GM19240 (cell line): ENCODE data around the gene APOA1.
A peak's percentile ranks its signal among the peaks of the same experiment; 100 is the strongest.
"Not testable (repeated sequence)": the region's sequence is repeated elsewhere in the genome, so short reads cannot be mapped to it uniquely, and the experiment has no call there.

ENCODE experiments used
- DNase-seq: peaks from one replicate; pipeline ENCODE4 v3.0.0; 2011; ENCODE audit warnings: low spot score; ENCODE audit not compliant: insufficient read length

Gene APOA1

DNA sequence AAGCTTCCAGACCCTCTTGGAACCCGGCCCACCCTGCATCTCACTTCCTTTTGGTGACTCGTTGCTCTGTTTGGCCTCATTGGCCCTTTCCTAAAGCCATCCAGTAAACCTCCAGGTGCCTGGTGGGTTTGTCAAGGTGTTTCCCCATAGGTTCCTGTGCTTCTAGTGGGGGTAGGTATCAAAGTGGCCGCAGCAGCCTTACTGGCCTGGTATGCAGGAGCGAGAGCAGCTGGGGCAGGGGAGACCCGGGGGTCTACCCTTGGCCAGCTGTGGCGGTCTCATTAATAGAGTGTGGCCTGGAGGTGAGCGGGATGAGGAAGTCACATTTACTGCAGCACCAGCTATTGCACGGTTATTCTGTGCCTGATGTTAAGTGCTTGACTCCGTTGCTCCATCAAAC is 18.4 kb downstream of the APOA1 start:
- no peak for DNase-seq

DNA sequence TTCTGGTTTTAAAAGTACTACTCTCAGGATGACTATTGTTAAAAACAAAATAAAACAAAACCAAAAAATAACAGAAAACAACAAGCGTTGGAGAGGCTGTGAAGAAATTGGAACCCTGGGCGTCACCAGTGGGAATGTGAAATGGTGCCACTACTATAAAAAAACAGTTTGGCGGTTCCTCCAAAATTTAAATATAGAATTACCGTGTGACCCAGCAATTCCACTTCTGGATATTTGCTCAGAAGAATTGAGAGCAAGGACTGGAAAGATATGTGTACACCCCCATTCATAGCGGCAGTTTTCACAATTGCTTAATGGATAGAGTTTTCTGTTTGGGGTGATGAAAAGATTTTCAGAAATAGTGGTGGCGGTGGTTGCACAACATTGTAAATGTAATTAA is 22.9 kb downstream of the APOA1 start:
- no peak for DNase-seq

DNA sequence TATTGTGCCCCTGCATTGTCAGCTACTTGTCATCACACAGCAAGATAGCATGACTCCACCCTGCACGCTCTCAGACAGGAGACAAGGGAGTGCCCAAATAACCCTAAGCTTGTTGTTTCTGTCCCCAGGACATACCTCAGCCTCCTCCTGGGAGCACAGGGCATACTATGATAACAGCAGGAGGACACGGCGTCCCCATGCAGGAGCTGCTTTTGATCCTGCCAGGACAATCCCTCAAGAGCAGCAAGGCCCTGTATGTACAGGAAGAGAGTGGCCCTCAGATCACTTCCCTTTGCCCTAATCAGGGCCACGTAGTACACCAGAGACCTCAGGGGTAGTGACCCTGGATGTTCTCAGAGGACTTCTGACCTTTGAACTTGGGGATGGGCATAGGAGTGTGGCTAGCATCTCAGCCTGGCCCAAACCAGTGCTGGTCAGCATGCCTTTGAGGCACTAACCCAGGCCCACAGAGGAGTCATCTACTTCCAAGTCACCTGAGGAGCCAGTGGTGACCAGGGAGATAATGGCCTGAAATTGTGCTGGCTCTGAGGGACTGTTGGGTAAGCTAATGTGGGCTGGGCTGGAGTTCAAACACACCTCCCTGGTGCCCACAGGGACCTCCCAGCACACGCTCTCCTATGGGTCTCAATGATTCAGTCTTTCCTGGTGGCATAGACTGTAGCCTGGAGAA is 23.5 kb downstream of the APOA1 start:
- DNase-seq = no peak

DNA sequence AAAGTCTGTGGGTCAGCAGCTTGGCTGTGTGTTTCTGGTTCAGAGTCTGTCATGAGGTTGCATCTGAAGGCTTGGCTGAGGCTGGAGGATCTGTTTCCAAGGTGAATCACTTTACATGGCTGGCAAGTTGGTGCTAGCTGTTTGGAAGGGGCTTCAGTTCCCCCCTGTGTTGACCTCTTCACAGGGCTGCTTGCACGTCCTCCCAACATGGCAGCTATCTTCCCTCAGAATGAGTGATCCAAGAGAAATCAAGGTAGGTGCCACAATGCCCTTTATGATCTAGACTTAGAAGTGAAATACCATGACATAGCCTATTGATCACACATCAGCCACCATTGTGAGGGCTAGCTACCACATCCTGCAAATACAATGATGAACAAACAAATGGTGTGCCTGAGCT is 24.3 kb downstream of the APOA1 start:
- no peak for DNase-seq

DNA sequence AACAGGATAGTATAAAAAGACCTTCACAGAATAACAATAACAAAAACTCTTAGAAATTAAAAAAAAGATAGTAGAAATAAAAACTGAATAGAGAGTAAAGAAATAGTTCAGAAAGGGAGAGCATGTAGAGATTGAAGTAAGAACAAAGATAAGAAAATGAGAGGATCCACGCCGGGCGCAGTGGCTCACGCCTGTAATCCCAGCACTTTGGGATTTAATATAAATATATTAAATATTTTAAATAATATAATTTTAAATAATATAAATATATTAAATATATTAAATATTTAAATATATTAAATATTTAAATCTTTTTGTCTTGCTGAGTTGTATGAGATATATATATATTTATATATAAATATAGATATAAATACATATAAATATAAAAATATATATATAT is 25.3 kb downstream of the APOA1 start:
- no peak for DNase-seq

DNA sequence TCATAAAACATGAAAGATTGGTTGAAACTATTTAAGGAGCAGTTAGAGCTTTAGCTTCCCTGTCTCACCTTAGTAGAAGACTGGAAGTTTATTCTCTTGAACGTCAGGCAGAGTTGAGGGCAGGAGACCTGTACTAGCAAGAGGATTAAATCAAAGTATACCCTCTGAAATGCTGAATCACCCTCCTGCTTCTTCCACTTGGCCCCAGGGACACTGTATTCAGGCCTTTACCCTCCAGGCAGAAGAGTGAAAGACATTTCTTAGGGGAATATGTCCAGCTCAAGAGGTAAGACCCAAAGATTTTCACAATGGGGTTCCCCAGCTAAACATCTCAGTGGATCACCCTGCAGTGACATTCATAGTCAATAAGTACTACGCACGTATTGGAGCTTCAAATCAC is 26.2 kb downstream of the APOA1 start:
- DNase-seq = no peak

DNA sequence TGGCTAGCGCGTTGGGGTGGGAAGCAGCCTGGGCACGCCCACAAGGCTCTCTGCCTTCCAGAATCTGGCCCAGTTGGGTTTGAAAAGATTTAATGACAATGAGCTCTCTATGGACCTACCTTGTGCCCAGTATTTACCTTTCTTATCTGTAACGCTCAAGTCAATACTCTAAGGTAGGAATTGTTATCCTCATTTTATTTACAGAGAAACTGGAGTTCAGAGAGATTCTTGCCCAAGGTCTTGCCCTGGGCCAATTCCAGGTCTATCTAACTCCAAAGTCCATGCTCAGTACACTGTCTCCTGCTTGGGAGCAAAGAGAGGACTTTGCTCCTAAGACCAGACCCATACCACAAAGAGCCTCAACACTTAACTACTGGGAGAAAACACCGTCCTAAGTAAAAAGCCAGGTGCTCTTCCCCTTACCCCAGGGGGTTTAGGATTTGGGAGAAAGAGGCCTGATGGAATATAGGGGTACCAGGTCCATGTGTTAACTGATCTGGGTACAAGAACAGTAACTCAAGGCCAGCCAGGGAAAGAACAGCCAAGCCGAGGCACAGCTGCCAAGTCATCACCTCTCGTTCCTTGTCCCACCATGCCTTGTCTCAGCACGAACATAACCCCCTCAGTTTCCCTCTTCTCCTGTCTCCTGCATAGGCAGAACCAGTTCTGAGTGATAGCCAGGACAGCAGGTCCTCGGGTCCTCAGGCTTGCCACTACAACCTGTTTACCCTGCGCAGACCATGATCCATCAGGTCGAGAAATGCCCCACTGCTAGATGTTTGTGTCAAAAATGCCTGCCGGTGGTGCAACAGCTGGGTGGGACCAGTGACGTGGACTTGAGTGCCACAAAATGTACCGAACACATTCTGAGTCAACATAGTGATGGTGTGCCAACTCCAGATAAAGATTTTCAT is 28.9 kb downstream of the APOA1 start:
- DNase-seq = no peak

DNA sequence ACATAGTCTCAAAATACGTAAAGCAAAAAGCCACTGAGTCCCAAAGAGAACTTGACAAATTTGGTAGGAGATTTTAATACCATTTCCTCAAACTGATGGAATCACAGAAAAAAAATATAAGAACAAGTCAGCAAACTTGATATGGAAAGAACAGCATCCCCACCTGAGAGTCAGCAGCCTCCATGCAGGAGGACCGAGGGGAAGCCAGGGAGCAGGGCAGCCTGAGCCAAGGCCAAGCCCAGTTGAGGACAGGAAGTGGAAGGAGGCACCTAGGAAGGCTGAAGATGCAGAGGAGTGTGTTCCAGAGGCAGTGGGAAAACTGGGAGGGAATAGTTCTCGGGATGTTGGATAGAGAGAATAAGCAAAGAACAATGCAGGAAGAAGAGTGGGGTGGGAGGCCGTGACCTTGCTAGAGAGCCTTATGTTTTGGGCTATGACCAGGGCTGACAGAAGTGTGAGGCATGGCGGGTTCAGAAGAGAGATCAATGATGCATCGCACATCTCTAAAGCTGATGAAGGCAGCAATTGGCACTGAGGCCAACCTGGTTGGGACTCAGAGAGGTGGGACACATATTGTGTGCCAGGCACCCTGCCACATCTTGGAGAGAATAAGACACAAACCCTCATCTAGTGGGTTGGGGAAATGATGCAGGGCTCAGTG is 29.7 kb downstream of the APOA1 start:
- no peak for DNase-seq

DNA sequence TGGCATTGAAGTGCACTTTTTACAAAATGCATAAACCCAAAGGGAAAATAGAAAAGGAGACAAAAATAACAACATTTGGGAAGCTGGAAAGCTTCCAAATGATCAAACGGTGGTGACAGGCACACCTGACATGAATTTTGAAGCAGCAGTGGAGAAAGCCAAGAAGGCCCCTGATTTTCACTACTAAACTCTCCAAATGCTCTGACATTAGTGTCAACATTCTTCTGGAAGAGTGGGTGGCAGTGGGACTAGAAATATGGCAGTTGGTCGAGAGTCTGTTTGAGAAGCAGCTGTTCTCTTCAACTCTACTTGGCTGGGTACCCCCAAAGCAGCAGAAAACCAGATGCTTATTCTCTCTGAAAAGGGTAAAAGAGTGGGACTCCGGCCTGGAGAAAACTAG is 33.4 kb downstream of the APOA1 start:
- DNase-seq = no peak

DNA sequence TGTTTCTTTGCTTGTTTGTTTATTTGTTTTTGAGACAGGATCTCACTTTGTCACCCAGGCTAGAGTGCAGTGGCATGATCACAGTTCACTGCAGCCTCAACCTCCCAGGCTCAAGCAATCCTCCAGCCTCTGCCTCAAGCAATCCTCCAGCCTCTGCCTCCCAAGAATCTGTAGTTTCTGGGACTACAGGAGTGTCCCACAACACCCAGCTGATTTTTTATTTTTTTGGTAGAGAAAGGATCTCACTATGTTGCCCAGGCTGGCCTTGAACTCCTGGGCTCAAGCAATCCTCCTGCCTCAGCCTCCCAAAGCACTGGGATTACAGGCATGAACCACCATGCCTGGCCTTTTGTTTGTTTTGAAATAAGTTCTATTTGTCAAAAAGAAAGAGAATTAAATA is 35.8 kb downstream of the APOA1 start:
- not testable (repeated sequence) for DNase-seq

DNA sequence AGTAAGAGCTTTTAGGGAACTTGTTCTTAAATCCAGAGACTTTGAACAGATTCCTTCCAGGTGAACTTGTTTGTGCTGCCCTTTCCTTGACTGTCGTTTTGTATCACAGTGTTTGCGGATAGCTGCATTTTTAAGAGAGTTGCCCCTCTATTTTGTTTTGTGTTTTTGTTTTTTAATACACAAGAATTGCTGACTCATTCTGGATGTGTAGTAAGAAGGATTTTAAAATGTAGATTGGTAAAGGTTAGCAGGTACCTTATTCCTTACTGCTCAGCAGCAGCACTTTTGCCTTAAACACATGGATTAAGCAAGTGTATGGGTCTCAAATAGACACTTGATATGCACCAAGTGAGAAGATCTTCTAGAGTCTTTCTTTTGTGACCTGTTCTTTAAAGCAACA is 36.8 kb downstream of the APOA1 start:
- no peak for DNase-seq

DNA sequence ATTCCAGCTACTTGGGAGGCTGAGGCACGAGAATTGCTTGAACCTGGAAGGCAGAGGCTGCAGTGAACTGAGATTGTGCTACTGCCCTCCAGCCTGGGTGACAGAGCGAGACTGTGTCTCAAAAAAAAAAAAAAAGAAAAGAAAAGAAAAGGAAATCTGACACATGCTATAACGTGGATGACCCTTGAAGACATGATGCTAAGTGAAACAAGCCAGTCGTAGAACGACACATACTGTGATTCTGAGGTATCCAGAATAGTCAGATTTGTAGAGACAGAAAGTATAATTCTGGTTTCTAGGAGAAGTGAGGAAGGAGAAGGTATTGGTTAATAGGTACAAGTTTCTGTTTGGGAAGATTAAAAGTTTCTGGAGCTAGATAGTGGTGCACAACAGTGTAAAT is 39.1 kb downstream of the APOA1 start:
- no peak for DNase-seq

DNA sequence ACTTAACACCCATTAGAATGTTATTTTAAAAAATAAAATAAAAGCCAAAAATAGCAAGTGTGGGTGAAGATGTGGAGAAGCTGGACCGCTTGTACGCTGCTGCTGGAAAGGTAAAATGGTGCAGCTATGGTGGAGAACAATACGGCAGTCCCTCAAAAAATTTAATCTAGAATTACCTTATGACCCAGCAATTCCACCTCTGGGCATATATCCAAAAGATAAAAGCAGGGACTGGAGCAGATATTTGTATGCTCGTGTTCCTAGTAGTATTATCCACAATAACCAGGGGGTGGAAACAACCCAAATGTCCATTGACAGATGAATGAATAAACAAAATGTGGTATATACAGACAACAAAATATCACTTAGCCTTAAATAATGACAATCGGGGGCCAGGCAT is 39.6 kb downstream of the APOA1 start:
- no peak for DNase-seq

DNA sequence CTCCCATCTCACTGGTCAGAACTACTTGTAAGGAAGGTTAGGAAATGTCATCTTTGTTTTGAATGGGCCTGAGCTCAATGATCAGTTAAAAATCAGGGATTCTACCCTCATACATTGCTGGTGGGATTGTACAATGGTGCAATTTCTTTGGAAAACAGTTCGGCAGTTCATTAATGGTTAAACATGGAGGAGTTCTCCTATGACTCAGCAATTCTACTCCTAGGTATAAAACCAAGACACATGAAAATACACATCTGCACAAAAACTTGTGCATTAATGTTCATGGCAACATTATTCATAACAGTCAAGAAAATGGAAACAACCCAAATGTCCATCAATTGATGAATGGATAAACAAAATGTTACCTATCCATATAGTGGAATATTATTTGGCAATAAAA is 40.9 kb downstream of the APOA1 start:
- no peak for DNase-seq

DNA sequence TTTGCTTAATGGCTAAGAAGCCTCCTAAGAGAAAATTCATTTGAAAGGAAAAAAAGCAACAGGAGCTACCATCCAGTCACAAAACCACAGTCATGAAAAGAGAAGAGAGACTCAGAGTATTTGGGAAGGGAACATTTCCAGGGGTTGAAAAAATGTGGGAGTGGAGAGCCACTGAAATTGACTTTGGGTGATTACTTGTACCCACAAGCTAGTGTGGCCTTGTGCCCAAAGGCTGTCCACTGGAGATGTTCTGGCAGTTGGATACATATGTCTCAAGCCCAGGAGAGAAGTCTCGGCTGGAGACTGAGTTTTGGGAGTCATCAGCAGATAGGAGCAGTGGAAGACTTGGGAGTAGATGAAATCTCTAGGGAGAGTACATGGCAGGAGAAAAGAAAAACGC is 42.6 kb downstream of the APOA1 start:
- no peak for DNase-seq

DNA sequence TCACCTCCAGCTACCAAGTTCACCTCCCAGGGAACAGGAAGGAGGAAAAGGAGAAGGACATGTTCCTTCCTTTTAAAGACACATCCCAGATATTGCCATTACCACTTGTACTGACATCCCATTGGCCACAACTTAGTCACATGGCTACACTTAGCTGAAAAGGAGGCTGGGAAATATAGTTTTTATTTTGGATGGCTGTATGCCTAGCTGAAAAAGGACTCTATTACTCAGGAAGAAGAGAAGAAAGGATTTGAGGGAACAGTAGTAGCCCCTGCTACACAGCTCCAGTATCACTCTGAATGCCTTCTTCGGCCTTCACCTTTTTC is 43.7 kb downstream of the APOA1 start:
- DNase-seq = no peak

DNA sequence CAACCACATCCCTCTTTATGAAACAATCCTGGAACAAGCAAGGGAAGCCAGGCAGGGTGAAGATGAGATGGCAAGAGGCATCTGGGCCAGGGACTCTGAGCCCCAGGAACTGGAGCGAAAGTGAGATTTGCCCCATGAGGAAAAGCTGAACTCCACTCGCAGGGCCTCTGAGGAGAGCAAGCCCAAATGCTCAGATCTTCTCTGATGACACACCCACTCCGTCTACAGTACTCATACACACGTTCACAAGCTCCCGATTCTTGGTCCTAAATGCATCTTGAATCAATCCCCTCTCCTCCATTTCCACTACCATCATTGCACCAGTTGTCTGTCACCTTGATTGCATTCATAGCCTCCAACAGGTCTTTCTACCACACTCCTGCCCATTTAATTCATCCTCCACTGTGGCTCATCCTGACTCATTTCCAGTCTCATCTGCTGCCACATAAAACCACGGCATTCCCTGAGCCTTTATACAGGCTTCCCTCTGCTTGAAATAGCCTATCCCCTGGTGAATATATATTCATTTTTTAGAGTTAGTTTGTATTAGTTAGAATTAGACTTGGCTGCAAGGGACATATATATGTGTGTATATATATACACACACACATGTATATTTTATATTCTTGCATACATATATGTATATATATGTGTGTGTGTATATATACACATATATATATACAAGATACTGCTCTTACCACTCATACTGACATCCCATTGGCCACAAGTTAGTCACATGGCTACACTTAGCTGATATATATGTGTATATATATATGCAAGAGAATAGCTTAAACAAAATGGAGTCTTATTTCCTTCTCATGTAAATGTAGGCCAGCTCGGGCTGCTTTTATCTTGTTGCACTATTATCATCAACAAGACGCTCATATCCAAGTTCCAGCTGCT is 44.3 kb downstream of the APOA1 start:
- no peak for DNase-seq

DNA sequence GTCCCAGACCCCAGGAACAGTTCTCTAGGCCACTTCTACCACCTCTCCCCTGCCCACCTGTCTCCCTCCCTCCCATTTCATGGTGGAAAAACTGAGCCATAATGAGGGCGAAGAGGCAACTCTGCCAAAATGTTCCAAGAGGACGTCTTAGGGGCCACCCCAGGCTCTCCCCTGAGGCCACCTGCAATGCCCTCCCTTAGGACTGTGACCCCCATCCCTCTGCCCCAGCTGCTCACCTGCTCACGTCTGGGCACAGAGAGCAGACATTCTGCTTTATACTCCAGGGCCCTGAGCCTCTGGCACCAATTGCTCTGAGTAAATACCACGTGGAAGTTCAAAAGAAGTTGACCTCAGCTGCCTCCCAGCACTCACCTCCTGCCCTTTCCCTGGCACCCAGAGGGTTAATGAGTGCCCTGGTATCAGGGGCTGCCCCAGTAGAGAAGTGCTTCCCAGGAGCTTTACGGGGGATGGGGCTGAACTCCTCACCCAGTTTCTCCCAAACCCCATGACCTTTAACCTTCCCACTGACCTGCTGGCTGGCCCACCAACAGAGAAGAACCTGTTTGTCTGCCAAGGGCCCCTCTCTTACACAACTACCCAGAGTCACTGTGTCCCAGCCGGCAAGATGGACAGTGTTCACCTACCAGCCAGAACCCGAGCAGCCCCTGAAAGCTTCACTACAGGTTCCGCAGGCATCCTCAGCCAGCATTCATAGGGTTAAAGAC is 45.1 kb downstream of the APOA1 start:
- DNase-seq = no peak

DNA sequence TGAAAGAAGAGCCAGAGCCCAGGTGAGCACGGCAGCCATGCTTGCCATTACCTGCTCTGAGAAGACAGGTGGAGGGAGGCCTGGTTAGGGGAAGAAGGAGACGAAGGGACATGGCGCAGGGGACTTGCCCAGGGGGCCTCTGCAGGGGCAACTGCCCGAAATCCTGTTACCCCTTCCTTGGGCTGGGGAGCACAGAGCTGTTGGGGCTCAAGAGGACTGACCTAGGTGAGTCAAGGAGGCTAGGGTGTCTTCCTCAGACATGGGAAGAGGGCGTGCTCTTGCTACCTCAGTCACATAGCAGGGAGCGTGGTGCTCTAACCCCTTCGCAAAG is 45.6 kb downstream of the APOA1 start, which contains the start of gene APOA5:
TSS of gene APOA5 (minus strand) at position 67 of the 331 bp plus-strand sequence. CDS start at position 48, 19 bp downstream.
- no peak for DNase-seq

DNA sequence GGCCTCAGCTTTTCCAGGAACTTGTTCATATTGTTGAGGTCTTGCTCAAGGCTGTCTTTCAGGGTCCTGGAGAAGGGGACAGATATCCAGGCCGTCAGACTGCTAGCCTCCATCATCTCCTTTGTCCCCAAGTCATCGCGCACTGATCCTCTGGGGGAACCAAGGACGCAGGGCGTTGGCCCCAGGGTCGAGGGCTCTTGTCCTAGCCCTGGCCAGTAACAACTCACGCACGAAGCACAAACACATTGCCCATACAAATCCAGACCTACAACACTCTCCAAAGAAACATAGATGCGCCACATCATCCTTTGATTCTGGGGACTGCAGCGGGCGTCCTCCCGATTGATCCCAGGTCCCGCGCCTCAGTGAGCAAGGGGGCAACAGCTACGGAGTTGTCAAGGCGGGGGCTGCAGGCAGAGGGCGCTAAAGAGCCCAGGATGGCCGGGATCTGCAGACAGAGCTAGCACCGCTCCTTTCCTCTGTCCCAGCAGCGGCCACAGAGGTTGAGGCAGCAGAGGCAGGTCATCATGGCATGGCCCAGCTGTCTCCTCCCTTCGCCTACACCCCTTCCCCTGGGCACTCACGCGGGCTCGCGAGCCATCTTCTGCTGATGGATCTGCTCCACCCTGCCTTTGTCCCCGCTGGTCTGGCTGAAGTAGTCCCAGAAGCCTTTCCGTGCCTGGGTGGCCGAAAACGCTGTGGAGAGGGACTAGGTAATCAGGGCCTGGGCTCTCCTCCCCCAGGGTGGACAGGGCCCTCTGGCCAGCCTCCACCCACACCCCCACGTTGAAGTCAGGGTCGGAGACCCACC is 46.2 kb downstream of the APOA1 start:
- DNase-seq = peak; percentile 65
